MV-4-11 (cell line): ENCODE measurements around the gene STIM2.

ENCODE experiments used
- DNase-seq: peaks from one replicate; lab custom pipeline; 2025; lab: John Stamatoyannopoulos, UW

Gene STIM2

GRCh38 chr4:27040356-27040755 lies 179.7 kb downstream of the STIM2 start:
- peak; percentile 63 for DNase-seq

GRCh38 chr4:27042411-27042810 lies 181.8 kb downstream of the STIM2 start:
- no peak for DNase-seq

- no peak for DNase-seq
These were observed 182.6 kb downstream of the STIM2 start for GRCh38 chr4:27043200-27043599.

GRCh38 chr4:27046851-27047250 lies 186.2 kb downstream of the STIM2 start:
- no peak for DNase-seq

GRCh38 chr4:27048429-27049238 lies 188.0 kb downstream of the STIM2 start:
- peak; percentile 25 for DNase-seq

- no peak for DNase-seq
These were observed 188.7 kb downstream of the STIM2 start for GRCh38 chr4:27049239-27049829.

GRCh38 chr4:27050731-27051130 lies 190.1 kb downstream of the STIM2 start:
- DNase-seq, result no peak

- DNase-seq, result no peak
These were observed 194.7 kb downstream of the STIM2 start for GRCh38 chr4:27055221-27055760.

- DNase-seq, result no peak
These were observed 195.6 kb downstream of the STIM2 start for GRCh38 chr4:27056281-27056680.

GRCh38 chr4:27057053-27057452 lies 196.4 kb downstream of the STIM2 start:
- no peak for DNase-seq

- DNase-seq, result no peak
These were observed 197.0 kb downstream of the STIM2 start for GRCh38 chr4:27057662-27058061.

- DNase-seq, result no peak
These were observed 198.3 kb downstream of the STIM2 start for GRCh38 chr4:27058819-27059406.

GRCh38 chr4:27059446-27059845 lies 198.8 kb downstream of the STIM2 start:
- no peak for DNase-seq

GRCh38 chr4:27062256-27062655 lies 201.6 kb downstream of the STIM2 start:
- DNase-seq, result no peak

- peak; percentile 100 for DNase-seq
These were observed 205.9 kb downstream of the STIM2 start for GRCh38 chr4:27066591-27066990.

- DNase-seq, result peak; percentile 93
These were observed 207.7 kb downstream of the STIM2 start for GRCh38 chr4:27068151-27068867.
